A549 (cell line): ENCODE data around the gene TM4SF4. TPM values are rescaled to one million over a fixed set of nuclear protein-coding genes. Genes with fewer than 3 reads are reported as not detected.
A peak's percentile ranks its signal among the peaks of the same experiment; 100 is the strongest.

Experiments
- ATAC-seq, 2 experiments: fragments of 200-7000 bp in 1 of 2; fragments of >200 bp in 1 of 2; cut with Nextera tagmentation in 1 of 2; cut with Tn5 transposase in 1 of 2; 3 replicates each; pipeline versions ENCODE4 v1.8.0 to v1.9.1; 2018 to 2020; ENCODE audit warnings: mild to moderate bottlenecking in 1 of 2, moderate library complexity in 1 of 2
- CTCF ChIA-PET: fragments of 300-600 bp; sonication (Branson Sonifier 250); formaldehyde crosslinking; extraction: SDS; loops from one replicate; lab custom pipeline; 2021; ENCODE audit warnings: antibody characterized with exemption, inconsistent platforms; lab: Yijun Ruan, JAX
- POLR2A ChIA-PET: fragments of 350-600 bp; formaldehyde crosslinking; extraction: SDS; loops from one replicate; lab custom pipeline; 2021; ENCODE audit warnings: antibody characterized with exemption, inconsistent platforms; lab: Yijun Ruan, JAX
- DNase-seq, 2 experiments: peaks; one replicate each; pipeline versions ENCODE4 v3.0.0 to v3.0.0-alpha.2; 2011 to 2016; ENCODE audit warnings: low read depth in 1 of 2, low spot score in 1 of 2
- FAIRE-seq: peaks from 2 replicates; lab custom pipeline; 2011; peaks lifted over from hg19 to GRCh38; lab: Jason Lieb, UNC
- H3K27ac ChIP-seq, 2 experiments: fragments of >200 bp; sonication (Bioruptor Twin); formaldehyde crosslinking; 3 replicates each; pipeline ENCODE4 v1.5.1; 2016 to 2017
- H3K4me1 ChIP-seq: fragments of >200 bp; sonication (Bioruptor Twin); formaldehyde crosslinking; 3 replicates; pipeline ENCODE4 v1.6.1; 2016
- H3K4me2 ChIP-seq: fragments of >200 bp; sonication (Bioruptor Twin); formaldehyde crosslinking; 3 replicates; pipeline ENCODE4 v1.6.1; 2016
- H3K4me3 ChIP-seq: fragments of >200 bp; sonication (Bioruptor Twin); formaldehyde crosslinking; 3 replicates; pipeline ENCODE4 v1.5.1; 2016
- H3K9me3 ChIP-seq: fragments of >200 bp; sonication (Bioruptor Twin); formaldehyde crosslinking; 3 replicates; pipeline ENCODE4 v1.6.1; 2016
- CHD4 ChIP-seq: fragments of 200-600 bp; sonication (generic); IDR thresholded peaks from 2 replicates; pipeline ENCODE4 v1.6.1; 2016; ENCODE audit warnings: antibody characterized with exemption, mild to moderate bottlenecking, borderline replicate concordance
- CTCF ChIP-seq: fragments of >200 bp; sonication (Bioruptor Twin); formaldehyde crosslinking; IDR thresholded peaks from 3 replicates; pipeline ENCODE4 v1.5.1; 2016
- E2F6 ChIP-seq: IDR thresholded peaks from 2 replicates; pipeline ENCODE4 v1.6.1; 2012; ENCODE audit warnings: low read depth, borderline replicate concordance
- EHMT2 ChIP-seq: fragments of 200-600 bp; sonication (generic); IDR thresholded peaks from 2 replicates; pipeline ENCODE4 v1.6.1; 2016; ENCODE audit warnings: antibody characterized with exemption, low read depth, mild to moderate bottlenecking, moderate library complexity
- EP300 ChIP-seq, 2 experiments: fragments of >200 bp; sonication (Bioruptor Twin); formaldehyde crosslinking; IDR thresholded peaks; 2 replicates in 1 of 2; 3 replicates in 1 of 2; pipeline ENCODE4 v1.6.1; 2016 to 2017
- GATA3 ChIP-seq: IDR thresholded peaks from 2 replicates; pipeline ENCODE4 v1.6.1; 2012; ENCODE audit warnings: borderline replicate concordance
- HDAC2 ChIP-seq: fragments of 200-600 bp; sonication (generic); IDR thresholded peaks from 2 replicates; pipeline ENCODE4 v1.6.1; 2016
- HMGXB4 ChIP-seq: fragments of 250-450 bp; sonication (Bioruptor Pico); IDR thresholded peaks from 2 replicates; pipeline ENCODE4 v1.5.0; 2021; ENCODE audit warnings: mild to moderate bottlenecking, moderate library complexity, borderline replicate concordance
- HOXA7 ChIP-seq: fragments of 250-450 bp; sonication (Bioruptor Pico); IDR thresholded peaks from 2 replicates; pipeline ENCODE4 v1.5.0; 2020; ENCODE audit warnings: mild to moderate bottlenecking, moderate library complexity
- JUN ChIP-seq, 2 experiments: fragments of >200 bp; sonication (Bioruptor Twin); formaldehyde crosslinking; IDR thresholded peaks; 2 replicates in 1 of 2; 3 replicates in 1 of 2; pipeline ENCODE4 v1.6.1; 2016 to 2017
- JUNB ChIP-seq: fragments of >200 bp; sonication (Bioruptor Twin); formaldehyde crosslinking; IDR thresholded peaks from 2 replicates; pipeline ENCODE4 v1.6.1; 2016
- MAFK ChIP-seq: fragments of 450-650 bp; IDR thresholded peaks from 2 replicates; pipeline ENCODE4 v1.6.1; 2014; ENCODE audit not compliant: partially characterized antibody
- MAX ChIP-seq: IDR thresholded peaks from 2 replicates; pipeline ENCODE4 v1.6.1; 2012
- MAZ ChIP-seq: fragments of 150-350 bp; IDR thresholded peaks from 2 replicates; pipeline ENCODE4 v1.6.1; 2014; ENCODE audit warnings: antibody characterized with exemption, low read depth, low read length, borderline replicate concordance
- MYC ChIP-seq: IDR thresholded peaks from 2 replicates; pipeline ENCODE4 v1.6.1; 2012; ENCODE audit warnings: mild to moderate bottlenecking, inconsistent platforms, low read length, improper control_type of control experiment, borderline replicate concordance
- NFE2L2 ChIP-seq: fragments of 150-350 bp; conservative IDR thresholded peaks from 2 replicates; pipeline ENCODE4 v1.6.1; 2014; ENCODE audit warnings: low read length
- NPAS2 ChIP-seq: fragments of 250-450 bp; sonication (Bioruptor Pico); IDR thresholded peaks from 2 replicates; pipeline ENCODE4 v1.8.0; 2022; ENCODE audit warnings: mild to moderate bottlenecking, moderate library complexity, borderline replicate concordance
- NR3C1 ChIP-seq: fragments of >200 bp; sonication (Bioruptor Twin); formaldehyde crosslinking; IDR thresholded peaks from 3 replicates; pipeline ENCODE4 v1.6.1; 2017
- RAD21 ChIP-seq, 2 experiments: fragments of >200 bp in 1 of 2; sonication (Bioruptor Twin) in 1 of 2; formaldehyde crosslinking in 1 of 2; IDR thresholded peaks in 1 of 2; conservative IDR thresholded peaks in 1 of 2; 2 replicates in 1 of 2; 3 replicates in 1 of 2; pipeline ENCODE4 v1.6.1; 2012 to 2018; ENCODE audit warnings: inconsistent platforms in 1 of 2
- REST ChIP-seq: fragments of 200-600 bp; sonication (generic); IDR thresholded peaks from 2 replicates; pipeline ENCODE4 v1.6.1; 2016; ENCODE audit warnings: antibody characterized with exemption, mild to moderate bottlenecking, moderate library complexity
- SMC3 ChIP-seq: fragments of >200 bp; sonication (Bioruptor Twin); formaldehyde crosslinking; IDR thresholded peaks from 3 replicates; pipeline ENCODE4 v1.6.1; 2018; ENCODE audit warnings: inconsistent platforms
- SREBF2 ChIP-seq: fragments of 450-650 bp; IDR thresholded peaks from 2 replicates; pipeline ENCODE4 v1.6.1; 2014; ENCODE audit warnings: mild to moderate bottlenecking, moderate library complexity
- USF2 ChIP-seq: fragments of 450-650 bp; IDR thresholded peaks from 2 replicates; pipeline ENCODE4 v1.6.1; 2014; ENCODE audit warnings: antibody characterized with exemption
- ZC3H11A ChIP-seq: fragments of 450-650 bp; IDR thresholded peaks from 2 replicates; pipeline ENCODE4 v1.6.1; 2014; ENCODE audit warnings: antibody characterized with exemption, mild to moderate bottlenecking
- ZFP36 ChIP-seq: fragments of 450-650 bp; IDR thresholded peaks from 2 replicates; pipeline ENCODE4 v1.6.1; 2014; ENCODE audit warnings: borderline replicate concordance; ENCODE audit not compliant: partially characterized antibody
- ZNF302 ChIP-seq: fragments of 250-450 bp; sonication (Bioruptor Pico); IDR thresholded peaks from 2 replicates; pipeline ENCODE4 v1.9.0; 2021; ENCODE audit warnings: inconsistent platforms, mild to moderate bottlenecking, moderate library complexity
- ZSCAN20 ChIP-seq: fragments of 250-450 bp; sonication (Bioruptor Pico); IDR thresholded peaks from 2 replicates; pipeline ENCODE4 v1.8.0; 2022; ENCODE audit warnings: mild to moderate bottlenecking, moderate library complexity
- WGBS: methylation state at CpG from one replicate; pipeline ENCODE4 v1.1.6; 2017; ENCODE audit errors: missing lambda C conversion rate; 5-methylcytosine and 5-hydroxymethylcytosine counted together
- polyA plus RNA-seq, 4 experiments: library from polyadenylated mRNA; depleted of rRNA in 3 of 4; stranded (reverse); fragments of >200 nt; fragmentation: RNase III in 1 of 4; extraction: RNeasy Plus Mini Kit Qiagen cat#74134 plus additional on column Dnase treatment in 1 of 4; gene quantifications; 2 replicates in 3 of 4; 3 replicates in 1 of 4; pipeline ENCODE4 v1.2.3, GENCODE V29; 2011 to 2017

TM4SF4 gene
- polyA plus RNA-seq, 2 of the 4 experiments (the other 2 are of a cell fraction) = 17.4 to 45.2 TPM

GRCh38 chr3:149535333-149535685 is 60.8 kb downstream of the TM4SF4 start:
- TF ChIP-seq HOXA7 (no peak), JUN (IDR thresholded peaks at IDR 0.05) (peak in 1 of 2 experiments; percentile 14; a peak in 3 of 5 replicates), EP300 (IDR thresholded peaks at IDR 0.05) (0 out of 5 replicates have a peak, but pooled peaks of 1 of the 2 experiments have one; percentile 1), SREBF2 (no peak), GATA3 (0 out of 2 replicates have a peak, but pooled peaks have one; percentile 33), MAFK (peak; percentile 43), NFE2L2 (0 out of 2 replicates have a peak, but pooled peaks have one; percentile 2)
- Histone ChIP-seq H3K4me2 (peak overlapping the region; percentile 90), H3K4me3 (peak overlapping the region; percentile 25; the same call in 1 of the 3 replicates), H3K27ac (peak overlapping the region; percentile 82 to 84), H3K9me3 (no peaks in the 10 kb centered on the region), H3K4me1 (peaks cover 100% of the 10 kb centered on the region)
- FAIRE-seq (no peak), ATAC-seq (no peak), DNase-seq (no peak)
- under 1% methylated on average over 8 of the region's 8 CpGs for WGBS
- ChIA-PET POLR2A (interaction anchor here (1.2 kb wide), 1 partner anchor 217 kb away, joined by 5 read pairs; the partner anchor contains the start of gene COMMD2), CTCF (interaction anchor here (1.1 to 5.3 kb wide), 9 partner anchors 19 to 273 kb away, joined by 3 to 35 read pairs (median 6); partner anchors contain the start of gene WWTR1)

- ChIA-PET POLR2A (interaction anchor here (0.5 to 0.7 kb wide), 2 partner anchors 34 to 123 kb away, joined by 3 to 5 read pairs; no protein-coding TSS in a partner anchor), CTCF (interaction anchor here (1.0 to 3.0 kb wide), 5 partner anchors 11 to 181 kb away, joined by 3 to 17 read pairs (median 9); no protein-coding TSS in a partner anchor)
- ATAC-seq (peak; percentile 8 to 11; a peak in 3 of 6 replicates), FAIRE-seq (no peak), DNase-seq (peak in 1 of 2 experiments; percentile 55)
- whole genome bisulfite sequencing = 7% methylated on average over 11 of the region's 11 CpGs
- H3K27ac ChIP-seq = peak overlapping the region; percentile 82 to 84
- peaks cover 100% of the 10 kb centered on the region for H3K4me1 ChIP-seq
- peak overlapping the region; percentile 25; the same call in 1 of the 3 replicates for H3K4me3 ChIP-seq
- peak overlapping the region; percentile 90 for H3K4me2 ChIP-seq
- H3K9me3 ChIP-seq = no peaks in the 10 kb centered on the region
- no peak for TF ChIP-seq ZNF302 (CRISPR knock-in tag)
- no peak for TF ChIP-seq MYC
- 0 out of 5 replicates have a peak, but pooled peaks of 1 of the 2 experiments have one; percentile 12 for TF ChIP-seq EP300 (IDR thresholded peaks at IDR 0.05)
- no peak for TF ChIP-seq NPAS2 (CRISPR knock-in tag)
- TF ChIP-seq MAX = peak; percentile 47; the same call in 1 of the 2 replicates
- no peak for TF ChIP-seq ZSCAN20 (CRISPR knock-in tag)
- TF ChIP-seq NFE2L2 = no peak; the same call in 1 of the 2 replicates
- no peak for TF ChIP-seq REST
- TF ChIP-seq CHD4 = no peak
- no peak for TF ChIP-seq JUN (IDR thresholded peaks at IDR 0.05)
- TF ChIP-seq HMGXB4 (CRISPR knock-in tag) = no peak
- TF ChIP-seq EHMT2 = no peak
- no peak for TF ChIP-seq CTCF
- TF ChIP-seq MAZ = no peak
- TF ChIP-seq RAD21 (conservative IDR thresholded peaks at IDR 0.05 in 1 of 2, IDR thresholded peaks at IDR 0.05 in 1 of 2) = no peak
- no peak for TF ChIP-seq USF2
- no peak for TF ChIP-seq JUNB
- TF ChIP-seq GATA3 = peak; percentile 23; the same call in 1 of the 2 replicates
- no peak for TF ChIP-seq NR3C1
- no peak for TF ChIP-seq SMC3
- no peak for TF ChIP-seq ZFP36
- peak; percentile 39; the same call in 1 of the 2 replicates for TF ChIP-seq E2F6
- no peak for TF ChIP-seq HDAC2
- peak; percentile 97 for TF ChIP-seq MAFK
- no peak for TF ChIP-seq ZC3H11A
These were observed 61.9 kb downstream of the TM4SF4 start for GRCh38 chr3:149536429-149536828.
